K562 (cell line): ENCODE data around the gene DCAF17. TPM values are rescaled to one million over a fixed set of nuclear protein-coding genes. Genes with fewer than 3 reads are reported as not detected.

Experiments
- ATAC-seq: fragments of 200-7000 bp; cut with Tn5 transposase; 3 replicates; pipeline ENCODE4 v1.9.1; 2020; ENCODE audit warnings: moderate library complexity
- BruUV-seq: library from RNA; stranded (reverse); fragments of 400-500 nt; replicated peaks from 2 replicates; lab custom pipeline; 2021; lab: Mats Ljungman, UMichigan
- CTCF ChIA-PET: fragments of 300-600 bp; formaldehyde crosslinking; extraction: SDS; loops from one replicate; lab custom pipeline; 2021; ENCODE audit warnings: low intra/inter-chr PET ratio; lab: Yijun Ruan, JAX
- POLR2A ChIA-PET: fragments of 300-600, 350-650 bp; sonication (Branson Sonifier 250); formaldehyde crosslinking; extraction: SDS; loops from one replicate; lab custom pipeline; 2021; ENCODE audit warnings: antibody characterized with exemption, inconsistent platforms; lab: Yijun Ruan, JAX
- DNase-seq, 4 experiments: peaks; one replicate each; pipeline versions ENCODE4 v3.0.0 to v3.0.0-alpha.2; 2011 to 2018; ENCODE audit warnings: low spot score in 3 of 4, mixed read lengths in 3 of 4; ENCODE audit errors: extremely low read depth in 1 of 4
- FAIRE-seq: peaks from 2 replicates; lab custom pipeline; 2011; peaks lifted over from hg19 to GRCh38; lab: Jason Lieb, UNC
- H2AFZ ChIP-seq: 2 replicates; pipeline ENCODE4 v1.6.0; 2011; ENCODE audit warnings: low read depth, low read length, control low read depth, inconsistent platforms
- H3K27ac ChIP-seq: fragments of 200-600 bp; 3 replicates; pipeline ENCODE4 v1.8.0; 2011; ENCODE audit warnings: low read depth, mild to moderate bottlenecking, control low read depth, inconsistent platforms, low read length, moderate library complexity, mixed read lengths; ENCODE audit errors: extremely low read depth
- H3K27me3 ChIP-seq, 2 experiments: fragments of 300-600 bp in 1 of 2; 2 replicates in 1 of 2; 3 replicates in 1 of 2; pipeline versions ENCODE4 v1.6.0 to v1.8.0; 2011; ENCODE audit warnings: inconsistent platforms in 2 of 2, low read length in 2 of 2, mild to moderate bottlenecking in 1 of 2, mixed read lengths in 1 of 2, moderate library complexity in 1 of 2; ENCODE audit not compliant: control insufficient read depth in 2 of 2, insufficient read depth in 2 of 2
- H3K36me3 ChIP-seq: fragments of 300-600 bp; 3 replicates; pipeline ENCODE4 v1.8.0; 2011; ENCODE audit warnings: mild to moderate bottlenecking, low read length, inconsistent platforms; ENCODE audit not compliant: control insufficient read depth, insufficient read depth
- H3K4me1 ChIP-seq, 2 experiments: fragments of 200-600 bp in 1 of 2; replicated peaks in 1 of 2; 2 replicates in 1 of 2; 3 replicates in 1 of 2; pipeline versions ENCODE4 v1.5.1 to v1.8.0; 2011; ENCODE audit warnings: inconsistent platforms in 2 of 2, low read length in 2 of 2, mild to moderate bottlenecking in 1 of 2, mixed read lengths in 1 of 2, moderate library complexity in 1 of 2; ENCODE audit not compliant: control insufficient read depth in 2 of 2, insufficient read depth in 2 of 2
- H3K4me2 ChIP-seq: 2 replicates; pipeline ENCODE4 v1.6.1; 2011; ENCODE audit warnings: low read length, control low read depth, inconsistent platforms, mixed read lengths; ENCODE audit not compliant: insufficient read depth
- H3K4me3 ChIP-seq: fragments of 200-600 bp; sonication (generic), shearing (Covaris generic); 2 replicates; pipeline ENCODE4 v1.5.1; 2016; ENCODE audit warnings: control low read depth, inconsistent platforms
- H3K79me2 ChIP-seq: fragments of 200-600 bp; 3 replicates; pipeline ENCODE4 v1.8.0; 2011; ENCODE audit warnings: low read length, inconsistent platforms; ENCODE audit not compliant: control insufficient read depth, insufficient read depth
- H3K9ac ChIP-seq, 2 experiments: 2 replicates each; pipeline versions ENCODE4 v1.6.0 to v1.6.1; 2011; ENCODE audit warnings: low read depth in 2 of 2, low read length in 2 of 2, control low read depth in 1 of 2, inconsistent platforms in 1 of 2, mild to moderate bottlenecking in 1 of 2, mixed read lengths in 1 of 2; ENCODE audit not compliant: insufficient read depth in 1 of 2
- H3K9me1 ChIP-seq: one replicate; pipeline ENCODE4 v1.6.0; 2011; ENCODE audit warnings: inconsistent platforms, mild to moderate bottlenecking, low read length, moderate library complexity; ENCODE audit not compliant: control insufficient read depth, insufficient read depth
- H3K9me3 ChIP-seq: replicated peaks from 2 replicates; pipeline ENCODE4 v1.5.1; 2011; ENCODE audit warnings: low read depth, low read length, inconsistent platforms; ENCODE audit not compliant: control insufficient read depth, insufficient read depth
- H4K20me1 ChIP-seq: replicated peaks from 2 replicates; pipeline ENCODE4 v1.6.1; 2011; ENCODE audit warnings: low read length, inconsistent platforms, mixed read lengths; ENCODE audit not compliant: control insufficient read depth, insufficient read depth
- C11orf30 ChIP-seq: fragments of 450-650 bp; IDR thresholded peaks from 2 replicates; pipeline ENCODE4 v1.6.1; 2016; ENCODE audit warnings: low read depth, mild to moderate bottlenecking
- NCOA4 ChIP-seq: fragments of 450-650 bp; IDR thresholded peaks from 2 replicates; pipeline ENCODE4 v1.6.1; 2018; ENCODE audit warnings: mild to moderate bottlenecking; ENCODE audit not compliant: partially characterized antibody
- SAP30 ChIP-seq: fragments of 200-600 bp; sonication (generic); IDR thresholded peaks from 2 replicates; pipeline ENCODE4 v1.6.1; 2012; ENCODE audit warnings: borderline replicate concordance, low read depth, mild to moderate bottlenecking, moderate library complexity, low read length, control low read depth, inconsistent platforms; ENCODE audit not compliant: insufficient read depth, poor library complexity, severe bottlenecking
- ZNF316 ChIP-seq: fragments of 450-650 bp; IDR thresholded peaks from 2 replicates; pipeline ENCODE4 v1.6.1; 2016
- WGBS: fragments of 100-300 bp; shearing (Covaris generic); methylation state at CpG from one replicate; pipeline ENCODE4 v1.1.6; 2016; ENCODE audit warnings: low coverage, mixed read lengths; ENCODE audit not compliant: insufficient coverage; ENCODE audit errors: missing lambda C conversion rate; 5-methylcytosine and 5-hydroxymethylcytosine counted together
- in situ Hi-C: fragments of 300-500 bp; cut with MboI; formaldehyde crosslinking; loops from 4 replicates; pipeline ENCODE4 v1.15.0; 2018; ENCODE audit warnings: inconsistent platforms, mixed read lengths
- intact Hi-C: fragments of 100-400 bp; cut with micrococcal nuclease; formaldehyde crosslinking; loops from 2 replicates; pipeline ENCODE4 v1.14.2; 2022
- polyA plus RNA-seq, 8 experiments: library from polyadenylated mRNA; depleted of rRNA in 4 of 8; stranded (reverse) in 5 of 8; unstranded in 3 of 8; fragments of >200 nt; fragmentation: Nextera tagmentation in 2 of 8; fragmentation: Illumina TruSeq in 1 of 8; extraction: Ambion mirVana in 2 of 8; extraction: Trizol in 1 of 8; gene quantifications; 2 replicates each; pipeline versions ENCODE4 v1.2.1 to v1.2.3, GENCODE V29; 2011 to 2014; ENCODE audit warnings: inconsistent platforms in 1 of 8, missing spikeins in 1 of 8
- total RNA-seq, 7 experiments: library from RNA; depleted of rRNA in 6 of 7; stranded (reverse); fragments of >200 nt in 6 of 7; fragmentation: Illumina TruSeq in 2 of 7; extraction: Trizol in 2 of 7; gene quantifications; 2 replicates each; pipeline versions ENCODE4 v1.2.1 to v1.2.3, GENCODE V29; 2011 to 2021; ENCODE audit warnings: low replicate concordance in 1 of 7
- TF ChIP-seq, protein P1 (sequence below): fragments of 200-800 bp; sonication (Bioruptor generic); IDR thresholded peaks from 2 replicates; pipeline ENCODE4 v1.6.1; 2017; ENCODE audit warnings: missing genetic modification characterization, missing compliant biosample characterization

The DCAF17 gene
- total and polyA plus RNA-seq, 9 of the 15 experiments (the other 6 are each of a cell fraction or from before 2014, with no cell fraction given) = 10.0 to 38.5 (median 27.1) TPM

DNA sequence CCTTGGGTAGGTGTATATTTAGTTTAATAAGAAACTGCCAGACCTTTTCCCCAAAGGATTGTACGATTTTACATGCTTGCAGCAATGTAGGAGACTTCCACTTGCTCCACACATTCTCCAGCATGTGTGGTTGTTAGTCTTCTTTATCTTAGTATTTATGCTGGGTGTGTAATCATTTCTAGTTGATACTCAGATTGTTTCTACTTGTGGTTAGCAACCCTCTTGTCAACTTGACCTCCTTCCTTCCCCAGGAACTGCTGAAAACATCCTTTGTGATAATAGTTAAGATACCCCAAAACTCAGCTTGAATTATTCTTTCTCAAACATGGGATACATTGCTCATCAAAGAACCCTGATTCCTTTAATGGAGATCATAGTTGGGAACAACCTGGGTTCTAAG, 51.1 kb downstream of the DCAF17 start (continued):
- TF ChIP-seq SAP30 = no peak

GRCh38 chr2:171487201-171487600, 53.2 kb downstream of the DCAF17 start:
- no TSS peak for BruUV-seq
- 95% methylated on average over 6 of the region's 6 CpGs for whole genome bisulfite sequencing
- peaks cover 24% of the 10 kb centered on the region for H3K36me3 ChIP-seq
- in situ Hi-C loops (no loop called here), intact Hi-C loops (no loop called here)
- ATAC-seq (no peak), FAIRE-seq (no peak), DNase-seq (no peak)
- no peaks in the 10 kb centered on the region for H4K20me1 ChIP-seq
- H2AFZ ChIP-seq = no peak overlapping the region
- H3K9me1 ChIP-seq = no peaks in the 10 kb centered on the region
- H3K4me1 ChIP-seq = no peaks in the 10 kb centered on the region
- no peak overlapping the region for H3K9ac ChIP-seq
- no peak overlapping the region for H3K27ac ChIP-seq
- ChIA-PET CTCF (no interaction called here), POLR2A (no interaction called here)
- H3K4me3 ChIP-seq = no peak overlapping the region
- no peak overlapping the region for H3K4me2 ChIP-seq
- H3K79me2 ChIP-seq = no peaks in the 10 kb centered on the region
- TF ChIP-seq ZNF316 (peak; percentile 85), NCOA4 (no peak), C11orf30 (peak; percentile 37)
- TF ChIP-seq, protein P1, sequence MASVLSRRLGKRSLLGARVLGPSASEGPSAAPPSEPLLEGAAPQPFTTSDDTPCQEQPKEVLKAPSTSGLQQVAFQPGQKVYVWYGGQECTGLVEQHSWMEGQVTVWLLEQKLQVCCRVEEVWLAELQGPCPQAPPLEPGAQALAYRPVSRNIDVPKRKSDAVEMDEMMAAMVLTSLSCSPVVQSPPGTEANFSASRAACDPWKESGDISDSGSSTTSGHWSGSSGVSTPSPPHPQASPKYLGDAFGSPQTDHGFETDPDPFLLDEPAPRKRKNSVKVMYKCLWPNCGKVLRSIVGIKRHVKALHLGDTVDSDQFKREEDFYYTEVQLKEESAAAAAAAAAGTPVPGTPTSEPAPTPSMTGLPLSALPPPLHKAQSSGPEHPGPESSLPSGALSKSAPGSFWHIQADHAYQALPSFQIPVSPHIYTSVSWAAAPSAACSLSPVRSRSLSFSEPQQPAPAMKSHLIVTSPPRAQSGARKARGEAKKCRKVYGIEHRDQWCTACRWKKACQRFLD = no peak
- H3K9me3 ChIP-seq = no peaks in the 10 kb centered on the region; the same call in 1 of the 2 replicates
- H3K27me3 ChIP-seq = no peaks in the 10 kb centered on the region
